ENCODE measurements around the gene CCDC60.
"Not testable (repeated sequence)": the region's sequence is repeated elsewhere in the genome, so short reads cannot be mapped to it uniquely, and the experiment has no call there.

The CCDC60 gene

GRCh38 chr12:119338593-119339363 is 4.2 kb downstream of the CCDC60 start:
- DNase-seq (ENCODE audit: low spot score), result no peak

GRCh38 chr12:119340578-119340977 is 6.0 kb downstream of the CCDC60 start:
- DNase-seq (ENCODE audit: low spot score), result no peak

GRCh38 chr12:119341020-119341419 is 6.5 kb downstream of the CCDC60 start:
- DNase-seq (ENCODE audit: low spot score), result no peak

GRCh38 chr12:119341988-119342387 is 7.5 kb downstream of the CCDC60 start:
- no peak for DNase-seq (ENCODE audit: low spot score)

GRCh38 chr12:119343130-119343529 is 8.6 kb downstream of the CCDC60 start:
- no peak for DNase-seq (ENCODE audit: low spot score)

GRCh38 chr12:119354172-119354571 is 19.6 kb downstream of the CCDC60 start:
- DNase-seq (ENCODE audit: low spot score), result no peak

- DNase-seq (ENCODE audit: low spot score), result not testable (repeated sequence)
These were observed 25.8 kb downstream of the CCDC60 start for GRCh38 chr12:119360366-119360765.

- DNase-seq (ENCODE audit: low spot score), result no peak
These were observed 28.5 kb downstream of the CCDC60 start for GRCh38 chr12:119363037-119363436.

- no peak for DNase-seq (ENCODE audit: low spot score)
These were observed 29.0 kb downstream of the CCDC60 start for GRCh38 chr12:119363490-119363889.

GRCh38 chr12:119365451-119365850 is 30.9 kb downstream of the CCDC60 start:
- no peak for DNase-seq (ENCODE audit: low spot score)

- no peak for DNase-seq (ENCODE audit: low spot score)
These were observed 31.5 kb downstream of the CCDC60 start for GRCh38 chr12:119366007-119366406.

GRCh38 chr12:119369161-119369560 is 34.6 kb downstream of the CCDC60 start:
- no peak for DNase-seq (ENCODE audit: low spot score)

- DNase-seq (ENCODE audit: low spot score), result no peak
These were observed 35.5 kb downstream of the CCDC60 start for GRCh38 chr12:119369907-119370546.

GRCh38 chr12:119372540-119372939 is 38.0 kb downstream of the CCDC60 start:
- DNase-seq (ENCODE audit: low spot score), result no peak

- no peak for DNase-seq (ENCODE audit: low spot score)
These were observed 38.5 kb downstream of the CCDC60 start for GRCh38 chr12:119373001-119373400.

- DNase-seq (ENCODE audit: low spot score), result no peak
These were observed 39.1 kb downstream of the CCDC60 start for GRCh38 chr12:119373666-119374065.

- no peak for DNase-seq (ENCODE audit: low spot score)
These were observed 40.1 kb downstream of the CCDC60 start for GRCh38 chr12:119374635-119375034.

- peak; percentile 73 for DNase-seq (ENCODE audit: low spot score)
These were observed 40.8 kb downstream of the CCDC60 start for GRCh38 chr12:119375075-119375882.

GRCh38 chr12:119375883-119376190 is 41.3 kb downstream of the CCDC60 start:
- no peak for DNase-seq (ENCODE audit: low spot score)

- DNase-seq (ENCODE audit: low spot score), result no peak
These were observed 44.4 kb downstream of the CCDC60 start for GRCh38 chr12:119378903-119379302.

- DNase-seq (ENCODE audit: low spot score), result no peak
These were observed 47.1 kb downstream of the CCDC60 start for GRCh38 chr12:119381471-119382235.

GRCh38 chr12:119383206-119383605 is 48.7 kb downstream of the CCDC60 start:
- no peak for DNase-seq (ENCODE audit: low spot score)
